HepG2 (cell line): ENCODE data around the gene PIK3CG.

ENCODE experiments used
- CHD4 ChIP-seq: fragments of 200-600 bp; sonication (generic); IDR thresholded peaks from 2 replicates; pipeline ENCODE4 v1.7.0; 2017; ENCODE audit warnings: mild to moderate bottlenecking, low read length, borderline replicate concordance
- EP300 ChIP-seq, 3 experiments: sonication (generic) in 1 of 3; formaldehyde crosslinking in 1 of 3; IDR thresholded peaks; 2 replicates each; pipeline versions ENCODE4 v1.5.1 to v1.6.1; 2011 to 2020; ENCODE audit warnings: low read depth in 2 of 3, low read length in 2 of 3, borderline replicate concordance in 1 of 3, improper control_type of control experiment in 1 of 3, mild to moderate bottlenecking in 1 of 3, missing genetic modification reagents in 1 of 3, moderate library complexity in 1 of 3
- KDM1A ChIP-seq: IDR thresholded peaks from 2 replicates; pipeline ENCODE4 v1.6.1; 2016; ENCODE audit warnings: missing compliant biosample characterization
- SMC3 ChIP-seq: IDR thresholded peaks from 2 replicates; pipeline ENCODE4 v1.6.1; 2011; ENCODE audit warnings: low read length, improper control_type of control experiment
- TF ChIP-seq, protein P1 (sequence below), 2 experiments: sonication (generic) in 1 of 2; formaldehyde crosslinking in 1 of 2; IDR thresholded peaks; 2 replicates each; pipeline versions ENCODE4 v1.5.1 to v1.6.1; 2011 to 2020; ENCODE audit warnings: borderline replicate concordance in 1 of 2, low read depth in 1 of 2, low read length in 1 of 2, mild to moderate bottlenecking in 1 of 2, missing genetic modification reagents in 1 of 2, moderate library complexity in 1 of 2
- TF ChIP-seq, protein P2 (sequence below): sonication (generic); formaldehyde crosslinking; IDR thresholded peaks from 2 replicates; pipeline ENCODE4 v1.5.0; 2020; ENCODE audit warnings: mild to moderate bottlenecking, missing genetic modification reagents, moderate library complexity
- TF ChIP-seq, protein P3 (sequence below): sonication (generic); formaldehyde crosslinking; IDR thresholded peaks from 2 replicates; pipeline ENCODE4 v1.4.0; 2020; ENCODE audit warnings: mild to moderate bottlenecking, missing genetic modification reagents
- TF ChIP-seq, protein P4 (sequence below): sonication (generic); formaldehyde crosslinking; IDR thresholded peaks from 2 replicates; pipeline ENCODE4 v1.5.0; 2020; ENCODE audit warnings: missing genetic modification reagents
- TF ChIP-seq, protein P5 (sequence below): sonication (generic); formaldehyde crosslinking; IDR thresholded peaks from 2 replicates; pipeline ENCODE4 v1.4.0; 2020; ENCODE audit warnings: missing genetic modification reagents, borderline replicate concordance

DNA sequence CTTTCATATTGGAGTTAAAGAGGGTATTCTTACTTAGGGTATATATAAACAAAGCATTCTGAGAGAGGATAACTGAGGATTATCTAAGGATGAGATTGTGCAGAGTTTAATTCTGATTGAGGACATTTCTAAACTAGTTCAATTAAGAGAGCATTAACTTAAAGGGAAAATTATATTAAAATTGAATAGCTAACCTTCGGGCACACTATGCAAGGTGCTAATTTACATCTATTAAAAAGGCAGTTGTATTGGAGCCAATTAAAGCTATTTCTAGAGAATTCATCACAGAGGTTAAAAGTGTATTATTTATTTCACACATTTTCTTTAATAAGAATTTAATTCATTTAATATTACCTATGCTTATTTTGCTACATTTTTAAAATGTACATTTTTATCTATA, 17.0 kb upstream of the PIK3CG start:
- TF ChIP-seq, protein P1, sequence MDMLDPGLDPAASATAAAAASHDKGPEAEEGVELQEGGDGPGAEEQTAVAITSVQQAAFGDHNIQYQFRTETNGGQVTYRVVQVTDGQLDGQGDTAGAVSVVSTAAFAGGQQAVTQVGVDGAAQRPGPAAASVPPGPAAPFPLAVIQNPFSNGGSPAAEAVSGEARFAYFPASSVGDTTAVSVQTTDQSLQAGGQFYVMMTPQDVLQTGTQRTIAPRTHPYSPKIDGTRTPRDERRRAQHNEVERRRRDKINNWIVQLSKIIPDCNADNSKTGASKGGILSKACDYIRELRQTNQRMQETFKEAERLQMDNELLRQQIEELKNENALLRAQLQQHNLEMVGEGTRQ (IDR thresholded peaks at IDR 0.05; ENCODE audit: low read depth, low read length), result no peak
- TF ChIP-seq, protein P1 (CRISPR knock-in tag; IDR thresholded peaks at IDR 0.05; ENCODE audit: borderline replicate concordance), result no peak
- TF ChIP-seq CHD4, result no peak
- TF ChIP-seq, protein P2, sequence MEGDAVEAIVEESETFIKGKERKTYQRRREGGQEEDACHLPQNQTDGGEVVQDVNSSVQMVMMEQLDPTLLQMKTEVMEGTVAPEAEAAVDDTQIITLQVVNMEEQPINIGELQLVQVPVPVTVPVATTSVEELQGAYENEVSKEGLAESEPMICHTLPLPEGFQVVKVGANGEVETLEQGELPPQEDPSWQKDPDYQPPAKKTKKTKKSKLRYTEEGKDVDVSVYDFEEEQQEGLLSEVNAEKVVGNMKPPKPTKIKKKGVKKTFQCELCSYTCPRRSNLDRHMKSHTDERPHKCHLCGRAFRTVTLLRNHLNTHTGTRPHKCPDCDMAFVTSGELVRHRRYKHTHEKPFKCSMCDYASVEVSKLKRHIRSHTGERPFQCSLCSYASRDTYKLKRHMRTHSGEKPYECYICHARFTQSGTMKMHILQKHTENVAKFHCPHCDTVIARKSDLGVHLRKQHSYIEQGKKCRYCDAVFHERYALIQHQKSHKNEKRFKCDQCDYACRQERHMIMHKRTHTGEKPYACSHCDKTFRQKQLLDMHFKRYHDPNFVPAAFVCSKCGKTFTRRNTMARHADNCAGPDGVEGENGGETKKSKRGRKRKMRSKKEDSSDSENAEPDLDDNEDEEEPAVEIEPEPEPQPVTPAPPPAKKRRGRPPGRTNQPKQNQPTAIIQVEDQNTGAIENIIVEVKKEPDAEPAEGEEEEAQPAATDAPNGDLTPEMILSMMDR, result no peak
- TF ChIP-seq, protein P3, sequence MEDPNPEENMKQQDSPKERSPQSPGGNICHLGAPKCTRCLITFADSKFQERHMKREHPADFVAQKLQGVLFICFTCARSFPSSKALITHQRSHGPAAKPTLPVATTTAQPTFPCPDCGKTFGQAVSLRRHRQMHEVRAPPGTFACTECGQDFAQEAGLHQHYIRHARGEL (CRISPR knock-in tag), result no peak
- no peak for TF ChIP-seq KDM1A (CRISPR knock-in tag)
- TF ChIP-seq, protein P4, sequence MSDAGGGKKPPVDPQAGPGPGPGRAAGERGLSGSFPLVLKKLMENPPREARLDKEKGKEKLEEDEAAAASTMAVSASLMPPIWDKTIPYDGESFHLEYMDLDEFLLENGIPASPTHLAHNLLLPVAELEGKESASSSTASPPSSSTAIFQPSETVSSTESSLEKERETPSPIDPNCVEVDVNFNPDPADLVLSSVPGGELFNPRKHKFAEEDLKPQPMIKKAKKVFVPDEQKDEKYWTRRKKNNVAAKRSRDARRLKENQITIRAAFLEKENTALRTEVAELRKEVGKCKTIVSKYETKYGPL (CRISPR knock-in tag), result no peak
- TF ChIP-seq, protein P5, sequence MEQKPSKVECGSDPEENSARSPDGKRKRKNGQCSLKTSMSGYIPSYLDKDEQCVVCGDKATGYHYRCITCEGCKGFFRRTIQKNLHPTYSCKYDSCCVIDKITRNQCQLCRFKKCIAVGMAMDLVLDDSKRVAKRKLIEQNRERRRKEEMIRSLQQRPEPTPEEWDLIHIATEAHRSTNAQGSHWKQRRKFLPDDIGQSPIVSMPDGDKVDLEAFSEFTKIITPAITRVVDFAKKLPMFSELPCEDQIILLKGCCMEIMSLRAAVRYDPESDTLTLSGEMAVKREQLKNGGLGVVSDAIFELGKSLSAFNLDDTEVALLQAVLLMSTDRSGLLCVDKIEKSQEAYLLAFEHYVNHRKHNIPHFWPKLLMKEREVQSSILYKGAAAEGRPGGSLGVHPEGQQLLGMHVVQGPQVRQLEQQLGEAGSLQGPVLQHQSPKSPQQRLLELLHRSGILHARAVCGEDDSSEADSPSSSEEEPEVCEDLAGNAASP (CRISPR knock-in tag), result no peak
- TF ChIP-seq SMC3, result no peak
- TF ChIP-seq EP300 (IDR thresholded peaks at IDR 0.05; ENCODE audit: low read depth in 2 of 2, low read length in 2 of 2), result no peak
- no peak for TF ChIP-seq EP300 (CRISPR knock-in tag; IDR thresholded peaks at IDR 0.05; ENCODE audit: borderline replicate concordance)
